ENCODE data around the gene GEMIN2.
A peak's percentile ranks its signal among the peaks of the same experiment; 100 is the strongest.
"Not testable (repeated sequence)": the region's sequence is repeated elsewhere in the genome, so short reads cannot be mapped to it uniquely, and the experiment has no call there.

GEMIN2 gene, protein sequence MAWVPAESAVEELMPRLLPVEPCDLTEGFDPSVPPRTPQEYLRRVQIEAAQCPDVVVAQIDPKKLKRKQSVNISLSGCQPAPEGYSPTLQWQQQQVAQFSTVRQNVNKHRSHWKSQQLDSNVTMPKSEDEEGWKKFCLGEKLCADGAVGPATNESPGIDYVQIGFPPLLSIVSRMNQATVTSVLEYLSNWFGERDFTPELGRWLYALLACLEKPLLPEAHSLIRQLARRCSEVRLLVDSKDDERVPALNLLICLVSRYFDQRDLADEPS

DNA sequence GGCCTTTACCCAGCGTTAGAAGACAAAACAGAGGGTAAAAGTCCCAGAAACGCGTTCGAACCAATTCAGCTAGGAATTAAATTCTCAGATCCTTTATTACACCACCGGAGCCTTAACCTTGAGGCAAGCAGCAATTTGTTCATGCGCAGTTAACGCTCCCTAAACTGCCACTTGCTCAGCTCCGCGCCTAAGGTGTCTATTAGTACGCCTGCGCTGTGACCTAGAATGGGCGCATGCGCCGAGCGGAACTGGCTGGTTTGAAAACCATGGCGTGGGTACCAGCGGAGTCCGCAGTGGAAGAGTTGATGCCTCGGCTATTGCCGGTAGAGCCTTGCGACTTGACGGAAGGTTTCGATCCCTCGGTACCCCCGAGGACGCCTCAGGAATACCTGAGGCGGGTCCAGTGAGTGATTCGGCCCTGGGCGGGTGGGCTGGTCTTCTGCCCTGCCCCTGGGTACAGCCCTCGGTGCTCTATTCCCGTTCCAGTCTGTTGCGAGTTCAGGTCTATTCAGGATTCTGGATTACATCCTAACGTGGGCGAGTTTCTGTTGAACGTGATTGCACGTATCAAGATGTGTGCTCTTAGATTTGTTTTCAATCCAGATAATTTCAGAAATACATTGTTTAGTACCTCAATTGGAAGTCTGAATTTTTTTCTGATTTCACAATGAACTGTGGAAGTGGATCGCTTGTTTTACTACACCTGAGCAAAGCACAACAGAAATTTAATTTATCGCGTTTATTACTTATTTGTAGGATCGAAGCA lies at the start of gene GEMIN2:
TSS of gene GEMIN2 (plus strand) at position 251 of the 766 bp plus-strand sequence. CDS start at position 267, 16 bp downstream.
- H3K4me3 ChIP-seq (ENCODE audit: low read depth, low read length): peak within 1 kb of the TSS; percentile 73
- peak; percentile 76 for DNase-seq (ENCODE audit: low read depth)

DNA sequence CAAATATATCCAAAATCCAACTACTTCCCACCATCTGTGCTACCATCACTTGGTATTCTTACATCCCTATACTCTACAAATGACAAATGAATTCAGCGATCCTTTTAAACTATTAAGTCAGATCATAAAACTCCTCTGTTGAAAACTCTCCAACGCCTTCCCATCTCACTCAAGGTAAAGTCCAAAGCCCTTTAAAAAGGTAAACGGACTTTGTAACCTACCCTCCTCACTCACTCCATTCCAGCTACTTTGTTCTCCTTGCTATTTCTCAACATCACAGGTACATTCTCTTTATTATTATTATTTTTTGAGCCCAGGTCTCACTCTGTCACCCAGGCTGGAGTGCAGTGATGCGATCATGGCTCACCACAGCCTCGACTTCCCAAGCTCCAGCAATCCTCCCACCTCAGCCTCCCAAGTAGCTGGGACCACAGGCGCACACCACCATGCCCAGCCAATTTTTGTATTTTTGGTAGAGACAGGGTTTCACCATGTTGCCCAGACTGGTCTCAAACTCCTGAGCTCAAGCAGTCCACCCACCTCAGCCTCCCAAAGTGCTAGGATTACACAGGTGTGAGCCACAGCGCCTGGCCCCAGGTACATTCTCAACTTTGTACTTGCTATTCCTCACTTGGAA lies 44.8 kb upstream of the GEMIN2 start:
- H3K4me3 ChIP-seq (ENCODE audit: low read depth, low read length); DNase-seq (ENCODE audit: low read depth): not testable (repeated sequence)

DNA sequence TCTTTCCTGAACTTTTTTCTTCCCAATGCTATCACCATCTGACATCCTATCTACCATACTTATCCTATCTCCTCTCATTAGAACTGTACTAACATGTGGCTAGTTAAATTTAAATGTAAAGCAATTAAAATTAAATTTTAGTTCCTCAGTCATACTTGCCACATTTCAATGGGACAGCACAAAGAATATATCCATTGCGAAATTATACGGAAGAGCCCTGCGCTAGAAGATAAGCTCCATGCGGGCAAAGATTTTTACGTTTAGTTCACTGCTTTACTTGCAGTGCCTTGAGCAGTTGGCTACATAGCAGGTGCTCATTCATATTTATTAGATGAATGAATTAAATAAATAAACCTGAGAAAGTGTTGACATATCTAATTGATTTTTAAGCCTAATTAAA lies 44.2 kb upstream of the GEMIN2 start:
- no peak overlapping the region for H3K4me3 ChIP-seq (ENCODE audit: low read depth, low read length)
- no peak for DNase-seq (ENCODE audit: low read depth)

DNA sequence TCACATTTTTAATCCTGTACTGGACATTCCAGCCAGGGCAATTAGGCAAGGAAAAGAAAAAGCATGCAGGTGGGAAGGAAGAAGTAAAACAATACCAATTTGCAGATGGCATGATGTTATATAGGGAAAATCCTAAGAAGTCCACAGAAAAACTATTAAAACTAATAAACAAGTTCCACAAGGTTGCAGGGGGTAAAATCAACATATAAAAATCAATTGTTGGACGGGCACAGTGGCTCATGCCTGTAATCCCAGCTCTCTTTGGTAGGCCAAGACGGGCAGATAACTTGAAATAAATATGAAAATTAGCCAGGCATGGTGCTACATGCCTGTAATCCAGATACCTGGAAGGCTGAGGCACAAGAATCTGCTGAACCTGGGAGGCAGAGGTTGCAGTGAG lies 43.0 kb upstream of the GEMIN2 start:
- H3K4me3 ChIP-seq (ENCODE audit: low read depth, low read length): no peak overlapping the region
- no peak for DNase-seq (ENCODE audit: low read depth)

DNA sequence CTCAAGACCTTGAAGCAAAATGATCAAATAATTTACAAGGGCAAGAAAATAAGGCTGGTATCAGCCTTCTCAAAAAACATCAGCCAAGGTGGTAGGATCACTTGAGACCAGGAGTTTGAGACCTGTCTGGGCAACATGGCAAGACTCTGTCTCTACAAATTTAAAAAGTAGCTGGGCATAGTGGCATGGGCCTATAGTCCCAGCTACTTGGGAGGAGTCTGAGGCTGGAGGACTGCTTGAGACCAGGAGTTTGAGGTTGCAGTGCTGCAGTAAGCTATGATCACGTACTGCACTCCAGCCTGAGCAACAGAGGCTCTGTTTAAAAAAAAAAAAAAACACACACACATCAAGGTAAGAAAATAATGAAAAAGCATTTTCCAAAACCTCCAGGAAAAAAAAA lies 33.2 kb upstream of the GEMIN2 start:
- no peak overlapping the region for H3K4me3 ChIP-seq (ENCODE audit: low read depth, low read length)
- DNase-seq (ENCODE audit: low read depth): no peak

DNA sequence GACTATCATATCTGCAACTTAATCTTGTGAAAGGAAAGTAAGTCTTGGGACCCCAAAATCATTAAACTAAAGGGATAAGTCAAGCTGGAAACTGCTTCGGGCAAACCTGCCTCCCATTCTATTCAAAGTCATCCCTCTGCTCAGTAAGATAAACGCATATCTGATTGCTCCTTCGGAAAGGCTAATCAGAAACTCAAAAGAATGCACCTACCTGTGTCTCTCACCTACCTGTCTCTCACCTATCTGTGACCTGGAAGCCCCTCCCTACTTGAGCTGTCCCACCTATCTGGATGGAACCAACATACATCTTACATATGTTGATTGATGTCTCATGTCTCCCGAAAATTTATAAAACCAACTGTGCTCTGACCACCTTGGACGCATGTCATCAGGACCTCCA lies 31.0 kb upstream of the GEMIN2 start:
- no peak for DNase-seq (ENCODE audit: low read depth)
- H3K4me3 ChIP-seq (ENCODE audit: low read depth, low read length): no peak overlapping the region

DNA sequence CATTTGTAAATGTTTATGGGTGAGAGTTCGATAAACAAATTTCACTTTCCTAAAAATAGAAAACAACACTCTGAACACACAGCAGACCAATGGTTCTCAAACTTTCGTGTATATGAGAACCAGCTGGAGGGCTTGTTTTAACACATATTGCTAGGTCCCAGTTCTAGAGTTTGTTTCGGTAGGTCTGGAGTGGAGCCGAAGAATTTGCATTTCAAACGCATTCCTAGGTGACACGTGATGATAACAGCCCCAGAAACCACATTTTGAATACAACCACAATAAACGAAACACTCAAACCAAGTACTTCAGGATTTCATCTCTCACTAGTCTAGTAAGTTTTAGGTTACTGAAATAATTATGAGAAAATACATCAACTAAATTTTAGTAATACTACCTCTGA lies 28.2 kb upstream of the GEMIN2 start:
- DNase-seq (ENCODE audit: low read depth): no peak
- no peak overlapping the region for H3K4me3 ChIP-seq (ENCODE audit: low read depth, low read length)

DNA sequence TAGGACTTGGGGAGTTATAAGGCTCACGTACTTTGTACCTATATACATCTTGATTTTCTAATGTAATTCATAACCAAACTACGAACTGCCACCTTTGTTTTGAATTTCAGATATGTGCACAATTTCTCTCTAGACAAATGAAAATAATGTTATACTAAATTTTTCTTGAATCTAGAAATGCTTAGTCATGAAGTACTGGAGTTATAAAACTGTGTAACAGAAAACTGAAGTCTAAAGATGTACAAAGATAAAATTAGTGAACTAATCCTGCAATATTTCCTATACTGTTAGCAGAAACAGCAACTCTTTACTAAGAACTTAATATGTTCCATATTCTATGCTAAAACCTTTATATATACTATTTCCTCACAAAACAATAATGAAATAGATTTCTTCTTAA lies 26.6 kb upstream of the GEMIN2 start:
- no peak for DNase-seq (ENCODE audit: low read depth)
- no peak overlapping the region for H3K4me3 ChIP-seq (ENCODE audit: low read depth, low read length)

DNA sequence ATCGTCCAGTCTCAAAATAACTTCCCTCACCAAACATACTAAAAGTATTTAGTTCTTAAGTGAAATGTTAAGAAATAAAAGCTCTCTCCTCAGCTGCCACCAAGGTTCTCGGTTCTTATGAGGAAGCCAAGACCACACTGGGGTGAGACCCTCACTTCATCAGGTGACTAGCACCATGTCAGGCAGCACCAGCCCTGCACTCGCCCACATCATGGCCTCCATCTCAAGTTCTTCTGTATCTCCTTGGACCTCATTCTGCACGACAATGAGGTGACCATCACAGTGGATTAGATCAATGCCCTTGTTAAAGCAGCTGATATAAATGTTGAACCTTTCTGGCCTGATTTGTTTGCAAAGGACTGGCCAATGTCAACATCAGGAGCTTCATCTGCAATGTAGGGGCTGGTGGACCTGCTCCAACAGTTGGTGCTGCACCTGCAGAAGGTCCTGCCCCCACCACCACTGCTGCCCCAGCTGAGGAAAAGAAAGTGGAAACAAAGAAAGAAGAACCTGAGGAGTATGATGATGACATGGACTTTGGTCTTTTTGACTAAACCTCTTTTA lies 23.5 kb upstream of the GEMIN2 start:
- no peak for DNase-seq (ENCODE audit: low read depth)

DNA sequence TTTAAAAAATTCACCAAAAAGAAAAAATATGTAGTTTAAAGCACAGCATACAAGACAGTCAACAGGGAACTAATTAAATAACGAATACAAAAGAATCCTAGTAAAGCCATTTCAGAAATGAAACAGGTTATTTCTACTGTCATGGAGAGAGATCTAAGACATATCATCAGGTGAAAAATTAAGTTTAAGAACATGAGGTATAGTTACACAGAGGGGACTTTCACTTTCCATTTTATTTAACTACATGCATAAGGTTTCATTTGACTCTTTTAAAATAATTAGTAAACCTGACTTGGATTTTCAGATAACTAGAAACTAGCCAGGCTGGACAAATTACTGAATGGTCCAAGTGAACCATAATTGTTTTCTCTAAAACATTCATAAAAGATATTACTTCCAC lies 22.4 kb upstream of the GEMIN2 start:
- H3K4me3 ChIP-seq (ENCODE audit: low read depth, low read length): no peak overlapping the region
- no peak for DNase-seq (ENCODE audit: low read depth)

More for the DNA sequence above, 23.5 kb upstream of the GEMIN2 start:
- no peak overlapping the region for H3K4me3 ChIP-seq (ENCODE audit: low read depth, low read length)

DNA sequence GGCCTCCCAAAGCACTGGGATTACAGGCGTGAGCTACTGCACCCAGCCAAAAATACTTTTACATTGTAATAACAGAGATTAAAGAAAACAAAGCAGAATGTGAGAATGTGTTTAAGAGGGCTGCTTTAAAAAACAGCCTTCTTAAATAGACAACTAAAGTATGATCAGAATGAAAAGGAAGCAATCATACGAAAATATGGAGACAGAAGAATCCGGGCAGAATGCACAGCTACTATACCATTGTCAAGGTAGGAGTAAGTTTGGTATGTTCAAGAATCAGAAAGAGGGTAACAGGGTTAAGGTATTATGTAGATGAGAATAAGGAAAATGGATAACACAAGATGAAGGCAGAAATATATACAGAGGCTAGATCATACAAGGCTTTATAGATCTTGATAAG lies 19.6 kb upstream of the GEMIN2 start:
- no peak for DNase-seq (ENCODE audit: low read depth)
- H3K4me3 ChIP-seq (ENCODE audit: low read depth, low read length): no peak overlapping the region

DNA sequence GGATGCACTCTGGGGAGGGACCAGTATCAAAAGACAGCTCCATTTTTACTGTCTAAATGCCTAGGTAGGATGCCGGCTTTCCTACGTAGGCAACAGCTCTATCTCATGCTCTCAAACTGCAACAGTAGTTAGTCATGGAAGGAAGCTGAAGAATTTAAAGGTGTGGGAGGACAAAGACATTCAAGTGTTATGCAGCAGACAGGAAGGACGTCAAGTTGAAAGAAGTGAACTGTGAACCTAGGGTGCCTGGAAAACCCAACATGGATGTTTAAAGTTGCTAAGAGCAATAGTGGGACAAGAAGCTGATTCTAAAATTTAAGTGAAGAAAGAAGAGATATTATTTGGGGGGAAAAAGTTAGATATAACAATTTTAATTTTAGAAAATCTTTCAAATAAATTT lies 17.0 kb upstream of the GEMIN2 start:
- no peak overlapping the region for H3K4me3 ChIP-seq (ENCODE audit: low read depth, low read length)
- no peak for DNase-seq (ENCODE audit: low read depth)

DNA sequence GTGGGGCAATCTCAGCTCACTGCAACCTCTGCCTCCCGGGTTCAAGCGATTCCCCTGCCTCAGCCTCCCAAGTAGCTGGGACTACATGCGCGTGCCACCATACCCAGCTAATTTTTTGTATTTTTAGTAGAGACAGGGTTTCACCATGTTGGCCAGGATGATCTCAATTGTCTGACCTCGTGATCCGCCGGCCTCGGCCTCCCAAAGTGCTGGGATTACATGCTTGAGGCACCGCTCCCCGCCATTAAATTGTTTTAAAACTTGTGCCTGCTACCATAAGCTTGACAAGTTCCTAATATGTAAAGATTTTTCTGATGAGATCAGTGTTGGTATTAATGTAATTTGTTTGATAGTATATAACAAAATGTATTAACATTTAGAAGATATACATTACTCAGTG lies 14.9 kb upstream of the GEMIN2 start:
- not testable (repeated sequence) for DNase-seq (ENCODE audit: low read depth); H3K4me3 ChIP-seq (ENCODE audit: low read depth, low read length)

DNA sequence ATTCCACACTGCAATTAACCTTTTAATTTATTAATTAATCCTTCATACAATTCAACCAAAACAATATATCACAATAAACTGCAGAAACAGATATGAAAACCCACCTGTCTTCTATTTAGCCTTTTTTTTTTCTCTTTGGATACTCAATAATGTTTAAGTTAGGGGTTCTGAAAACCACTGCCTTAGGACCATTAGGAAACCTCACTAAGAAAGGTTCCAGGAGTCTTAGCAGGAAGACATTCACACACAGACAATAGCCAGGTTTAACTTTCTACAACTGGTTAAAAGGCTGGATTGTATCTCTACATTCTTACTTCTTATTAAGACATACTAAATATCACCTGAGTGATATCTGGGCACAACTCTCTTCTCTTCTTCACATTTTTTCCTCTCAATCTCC lies 14.4 kb upstream of the GEMIN2 start:
- no peak for DNase-seq (ENCODE audit: low read depth)
- H3K4me3 ChIP-seq (ENCODE audit: low read depth, low read length): no peak overlapping the region

DNA sequence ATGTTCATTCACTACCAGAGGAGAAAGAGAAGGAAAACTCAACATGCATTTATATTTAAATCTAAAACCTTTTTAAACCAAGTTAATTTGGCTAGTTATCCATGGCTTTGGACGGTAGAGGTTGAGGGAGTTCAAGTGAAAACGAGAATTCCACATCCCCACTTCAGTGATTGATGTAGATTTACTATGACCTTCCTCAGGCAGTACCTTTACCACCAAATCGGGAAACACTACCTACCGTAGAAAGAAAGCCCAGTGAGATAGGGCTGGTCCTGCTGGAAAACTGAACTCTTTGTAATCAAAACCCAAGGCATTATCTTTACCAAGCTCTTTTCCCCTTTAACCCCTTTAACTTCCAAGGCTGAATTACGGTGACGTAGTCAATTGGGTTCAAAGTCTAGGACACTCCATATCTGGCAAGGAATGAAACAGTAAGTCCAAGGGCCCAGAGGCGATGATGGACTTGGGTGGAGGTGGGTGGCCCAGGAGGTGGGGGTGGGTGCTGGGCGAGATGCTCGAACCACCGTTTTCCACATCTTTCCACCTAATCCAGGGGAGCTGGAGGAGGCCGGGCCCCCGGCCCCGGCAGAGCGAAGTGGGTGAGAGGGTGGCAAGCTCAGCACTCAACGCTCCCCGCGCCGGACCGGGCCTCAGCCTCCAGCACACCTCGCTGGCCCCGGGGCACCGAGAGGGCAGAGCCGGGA lies 11.7 kb upstream of the GEMIN2 start:
- no peak for DNase-seq (ENCODE audit: low read depth)
- peak overlapping the region; percentile 86 for H3K4me3 ChIP-seq (ENCODE audit: low read depth, low read length)

DNA sequence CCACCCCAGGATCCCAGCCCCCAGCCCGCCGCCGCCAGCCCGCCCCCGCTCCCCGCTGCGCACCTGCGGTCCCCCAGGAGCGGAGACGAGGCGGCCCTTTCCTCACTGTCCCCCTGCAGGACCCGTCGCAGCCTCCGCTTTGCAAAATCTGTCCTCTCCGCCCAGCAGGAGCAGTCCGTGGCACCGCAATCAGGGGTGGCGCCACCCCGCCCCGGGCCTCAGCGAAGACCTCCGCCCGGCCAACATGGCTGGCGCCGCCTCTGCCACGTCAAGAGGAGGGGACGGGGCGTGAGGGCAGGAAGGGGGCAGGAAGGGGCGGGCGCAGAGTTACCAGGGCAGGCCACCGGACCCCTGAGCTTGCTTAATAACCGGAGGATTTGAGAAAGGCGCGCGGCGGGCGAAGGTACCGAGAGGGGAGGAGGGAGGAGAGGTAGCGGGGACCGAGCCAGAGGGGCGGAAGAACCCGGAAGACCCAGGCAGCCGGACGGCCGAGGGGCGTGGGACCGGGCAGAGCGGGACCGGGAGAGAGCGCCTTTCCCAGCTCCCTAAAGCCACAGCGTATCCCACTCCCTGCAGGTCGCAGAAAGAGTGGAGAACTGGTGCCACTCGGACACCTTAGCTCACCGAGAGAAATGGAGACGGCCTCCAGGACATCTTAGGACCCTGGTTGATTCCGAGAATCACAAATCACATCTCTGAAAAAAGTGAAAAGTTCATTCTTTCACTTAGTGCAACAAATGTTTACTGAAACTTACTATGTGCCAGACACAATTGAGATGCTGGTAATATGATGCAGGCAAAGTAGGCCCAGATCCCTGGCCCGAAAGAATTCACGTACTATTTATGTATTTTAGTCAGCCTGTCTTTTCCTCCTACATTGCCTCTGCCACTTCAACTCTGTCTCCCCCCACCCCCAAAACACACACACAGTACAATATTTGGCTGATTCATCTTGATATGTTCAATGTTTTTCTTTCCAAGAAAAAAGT lies 10.9 kb upstream of the GEMIN2 start, which contains the start of gene SEC23A:
TSS of gene SEC23A (minus strand) at position 267 of the 989 bp plus-strand sequence. CDS start 7,117 bp downstream, outside the sequence.
- peak; percentile 76 for DNase-seq (ENCODE audit: low read depth)
- H3K4me3 ChIP-seq (ENCODE audit: low read depth, low read length): peak within 1 kb of the TSS; percentile 86

DNA sequence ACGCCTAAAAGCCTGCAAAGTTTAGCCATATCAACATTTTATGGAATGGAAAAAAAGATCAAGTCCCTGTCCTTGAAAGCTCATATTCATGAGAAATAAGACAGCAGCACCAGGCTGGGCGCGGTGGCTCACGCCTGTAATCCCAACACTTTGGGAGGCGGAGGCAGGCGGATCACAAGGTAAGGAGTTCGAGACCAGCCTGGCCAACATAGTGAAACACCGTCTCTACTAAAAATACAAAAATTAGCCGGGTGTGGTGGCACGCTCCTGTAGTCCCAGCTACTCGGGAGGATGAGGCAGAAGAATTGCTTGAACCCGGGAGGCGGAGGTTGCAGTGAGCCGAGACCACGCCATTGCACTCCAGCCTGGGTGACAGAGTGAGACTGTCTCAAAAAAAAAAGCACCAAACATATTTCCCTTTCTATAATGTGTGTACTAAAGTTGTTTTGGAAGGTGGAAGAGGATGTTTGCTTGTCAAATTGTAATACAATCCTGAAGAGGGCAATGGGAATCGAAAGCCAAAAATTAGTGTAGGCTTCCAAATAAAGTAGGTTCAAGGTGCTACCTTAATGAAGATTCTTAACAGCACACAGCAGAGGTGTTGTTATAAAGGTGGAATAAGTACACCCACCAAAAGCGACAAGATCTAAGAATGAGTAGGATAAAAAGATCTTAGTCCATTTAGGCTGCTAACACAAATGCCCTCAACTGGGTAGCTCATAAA lies 9.9 kb upstream of the GEMIN2 start:
- DNase-seq (ENCODE audit: low read depth): not testable (repeated sequence)
- peak overlapping the region; percentile 86 for H3K4me3 ChIP-seq (ENCODE audit: low read depth, low read length)

DNA sequence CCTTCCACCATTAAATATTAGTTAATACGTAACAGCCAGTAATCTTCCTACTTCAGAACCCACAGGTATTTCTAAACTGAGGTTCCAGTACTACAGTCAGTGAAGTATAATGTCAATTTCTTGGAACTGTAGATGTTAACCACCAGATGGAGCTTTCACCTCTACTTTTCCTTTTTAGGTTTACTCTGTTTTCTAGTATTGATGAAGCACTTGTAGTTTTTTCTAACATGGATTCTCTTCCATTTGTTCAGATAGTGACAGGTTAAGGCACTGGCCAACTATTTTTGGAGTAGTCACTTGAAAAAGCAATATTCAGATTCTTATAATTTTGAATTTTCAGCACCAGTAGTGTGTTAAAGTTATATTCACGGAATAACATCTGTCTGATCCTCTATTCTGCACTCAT lies 6.5 kb upstream of the GEMIN2 start:
- no peak for DNase-seq (ENCODE audit: low read depth)
- H3K4me3 ChIP-seq (ENCODE audit: low read depth, low read length): no peak overlapping the region
